H1 (cell line): ENCODE results near the gene ADAM23. TPM values are rescaled to one million over a fixed set of nuclear protein-coding genes. Genes with fewer than 3 reads are reported as not detected.

Experiments used
- CHD7 ChIP-seq: fragments of 300-600 bp; sonication (generic); IDR thresholded peaks from 2 replicates; pipeline ENCODE4 v1.7.1; 2012; ENCODE audit warnings: low read length, moderate library complexity, mild to moderate bottlenecking, inconsistent platforms; ENCODE audit not compliant: insufficient replicate concordance
- SP1 ChIP-seq: IDR thresholded peaks from 2 replicates; pipeline ENCODE4 v1.6.1; 2011; ENCODE audit warnings: low read depth, low read length
- polyA plus RNA-seq, 7 experiments: library from polyadenylated mRNA; depleted of rRNA in 3 of 7; stranded (reverse) in 5 of 7; unstranded in 2 of 7; fragments of >200 nt in 5 of 7; fragments of 200-250 nt in 2 of 7; gene quantifications; 1 replicate in 5 of 7; 2 replicates in 1 of 7; 4 replicates in 1 of 7; pipeline versions ENCODE4 v1.2.1 to v1.2.3, GENCODE V29; 2011 to 2013; ENCODE audit warnings: missing spikeins in 2 of 7, mixed read lengths in 2 of 7
- total RNA-seq: library from RNA; stranded (reverse); fragmentation: NEBNext Ultra II Directional; extraction: Animal tissue kit (Norgen Biotek cat#: 25700); gene quantifications from 2 replicates; pipeline ENCODE4 v1.2.1, GENCODE V29; 2021

ADAM23 gene
- total and polyA plus RNA-seq, 2 of the 8 experiments (the other 6 are each of a cell fraction or from before 2014, with no cell fraction given) = 9.9 to 20.8 TPM

DNA sequence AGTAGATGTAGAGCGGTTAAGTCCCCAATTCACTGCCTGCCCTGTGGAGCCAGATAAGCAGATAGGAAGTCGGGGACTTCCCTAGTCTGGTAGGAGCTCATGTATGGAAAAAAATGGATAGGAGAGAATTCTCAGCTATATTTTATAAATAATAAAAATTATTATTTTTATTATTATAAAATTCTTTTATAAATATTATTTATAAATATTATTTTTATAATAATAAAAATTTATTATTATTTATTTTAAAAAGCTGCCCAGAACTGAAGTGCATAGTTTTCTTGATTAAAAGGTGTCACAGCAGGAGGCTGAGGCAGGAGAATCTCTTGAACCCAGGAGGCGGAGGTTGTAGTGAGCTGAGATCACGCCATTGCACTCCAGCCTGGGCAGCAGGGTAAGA lies 97.4 kb downstream of the ADAM23 start (continued):
- TF ChIP-seq CHD7 (no peak), SP1 (no peak)
- TF ChIP-seq, all 59 proteins: peak for 0
